Right lung (tissue), 5 donors: ENCODE measurements around the gene ACBD6. TPM values are rescaled to one million over a fixed set of nuclear protein-coding genes. Genes with fewer than 3 reads are reported as not detected.

Experiments used
- DNase-seq, 2 donors: peaks; one replicate each; pipeline ENCODE4 v3.0.0-alpha.2; 2013
- polyA plus RNA-seq, 5 donors: library from polyadenylated mRNA; unstranded; fragments of 120-200 nt; gene quantifications; one replicate each; pipeline versions ENCODE4 v1.2.1 to v1.2.3, GENCODE V29; 2013; ENCODE audit warnings: inconsistent platforms in 1 of 5, low replicate concordance in 1 of 5; ENCODE audit not compliant: insufficient read length in 5 of 5, insufficient read depth in 1 of 5

The ACBD6 gene
- polyA plus RNA-seq, 5 donors, result 70.5 to 83.2 (median 81.7) TPM

DNA sequence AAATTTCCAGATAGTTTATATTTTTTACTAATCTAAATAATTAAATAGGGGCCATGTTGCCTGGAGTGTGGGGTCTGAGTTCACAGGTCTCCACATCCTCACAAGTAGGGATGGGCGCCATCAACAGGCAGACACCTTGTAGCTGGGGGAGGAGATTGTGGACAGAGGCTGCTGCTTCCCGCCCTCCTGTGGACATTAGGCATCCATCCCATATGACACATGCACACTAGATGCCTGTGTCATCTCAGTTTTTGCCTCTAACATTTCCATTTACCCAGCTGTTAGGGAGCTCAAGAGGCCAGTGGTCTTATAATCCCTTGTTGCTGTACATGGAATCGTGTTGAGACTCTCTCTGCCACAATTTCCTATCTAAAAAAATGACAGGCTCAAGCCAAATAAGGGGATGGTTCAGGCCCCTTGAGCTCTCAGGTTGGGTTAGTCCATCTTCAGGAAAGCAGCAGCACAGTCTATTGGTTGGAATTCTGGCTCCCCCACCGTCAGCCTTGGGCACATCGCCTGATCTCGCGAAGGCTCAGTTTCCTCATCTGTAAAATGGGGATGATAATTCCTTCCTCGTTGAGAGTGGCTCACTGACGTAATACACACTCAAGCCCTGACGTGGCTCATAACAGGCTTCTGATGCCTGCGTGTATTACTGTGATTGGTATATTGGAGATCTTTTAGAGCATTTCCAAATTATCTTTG is 258.7 kb downstream of the ACBD6 start:
- DNase-seq, result no peak

DNA sequence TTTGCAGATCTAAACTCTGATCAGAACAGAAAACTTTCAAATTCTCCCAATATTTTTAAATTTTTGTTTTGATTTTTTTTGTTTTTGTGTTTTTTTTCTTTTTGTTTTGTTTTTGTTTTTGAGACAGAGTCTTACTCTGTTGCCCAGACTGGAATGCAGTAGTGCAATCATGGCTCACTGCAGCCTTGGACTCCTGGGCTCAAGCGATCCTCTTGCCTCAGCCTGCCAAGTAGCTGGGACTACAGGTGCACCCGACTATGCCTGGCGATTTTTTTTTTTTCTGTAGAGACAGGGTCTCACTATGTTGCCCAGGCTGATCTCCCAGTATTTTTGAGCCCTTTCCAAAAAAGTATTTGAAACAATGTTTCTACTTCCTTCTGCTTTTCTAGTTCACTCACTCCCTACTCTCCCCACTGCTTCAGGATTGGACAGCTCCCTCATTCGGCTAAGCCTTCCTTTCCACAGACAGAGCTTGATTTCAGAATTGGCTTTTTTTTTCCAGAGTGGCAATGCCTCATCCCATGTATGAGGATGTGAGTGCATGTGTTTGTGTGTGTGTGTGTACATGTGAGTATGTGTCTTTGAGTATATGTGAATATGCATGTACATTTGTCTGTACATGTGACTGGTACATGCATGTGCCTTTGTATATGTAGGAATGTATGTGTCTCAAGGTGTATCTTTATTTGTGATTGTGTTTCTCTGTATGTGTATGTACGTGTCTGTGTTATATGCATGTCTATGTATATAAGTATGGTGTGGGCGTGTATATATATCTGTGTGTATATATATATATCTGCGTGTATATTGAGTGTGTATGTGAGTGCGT is 260.4 kb downstream of the ACBD6 start:
- no peak for DNase-seq

DNA sequence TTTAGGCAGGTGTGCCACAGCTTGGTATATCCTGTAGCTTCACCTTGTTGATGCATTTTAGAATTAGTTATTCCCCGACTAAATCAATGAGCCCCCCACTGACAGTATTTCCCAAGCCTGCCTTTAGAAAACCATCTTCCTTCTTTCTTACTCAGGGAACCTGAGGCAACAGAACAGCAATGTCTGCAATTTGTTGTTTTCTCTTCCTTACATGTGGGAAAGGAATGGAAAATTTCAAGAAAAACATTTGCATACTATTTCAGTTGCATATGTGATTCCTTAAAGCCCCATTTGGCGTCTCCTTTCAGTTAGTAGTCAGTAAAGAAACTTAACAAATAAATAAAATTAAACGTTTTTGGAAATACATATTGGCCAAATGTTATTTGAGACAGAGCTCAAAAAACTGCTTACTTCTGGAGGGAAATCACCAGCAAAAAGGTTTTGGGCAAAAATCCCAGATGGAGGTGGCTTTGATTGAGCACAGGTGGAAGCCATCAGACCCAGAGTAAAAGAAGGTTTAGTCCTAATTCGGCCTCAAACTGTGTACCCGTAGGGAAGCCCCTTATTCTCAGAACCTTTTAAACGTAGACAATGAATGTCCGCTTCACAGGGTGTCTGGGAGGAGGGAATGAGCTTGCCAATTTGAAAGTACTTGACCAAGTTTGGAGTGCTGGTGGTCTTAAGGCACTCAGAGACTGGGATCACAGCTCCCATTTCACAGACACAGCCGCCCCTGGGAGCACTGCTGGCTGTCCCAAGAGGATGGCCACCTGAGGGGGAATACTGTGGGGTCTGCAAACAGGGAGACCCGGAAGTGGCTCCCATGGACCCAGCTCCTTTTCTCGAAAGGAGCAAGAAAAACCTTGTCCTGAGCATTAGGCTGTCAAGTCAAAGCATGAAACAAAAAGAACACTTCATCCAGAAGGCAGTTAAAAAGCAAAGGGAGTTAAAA is 263.0 kb downstream of the ACBD6 start:
- DNase-seq, result no peak

DNA sequence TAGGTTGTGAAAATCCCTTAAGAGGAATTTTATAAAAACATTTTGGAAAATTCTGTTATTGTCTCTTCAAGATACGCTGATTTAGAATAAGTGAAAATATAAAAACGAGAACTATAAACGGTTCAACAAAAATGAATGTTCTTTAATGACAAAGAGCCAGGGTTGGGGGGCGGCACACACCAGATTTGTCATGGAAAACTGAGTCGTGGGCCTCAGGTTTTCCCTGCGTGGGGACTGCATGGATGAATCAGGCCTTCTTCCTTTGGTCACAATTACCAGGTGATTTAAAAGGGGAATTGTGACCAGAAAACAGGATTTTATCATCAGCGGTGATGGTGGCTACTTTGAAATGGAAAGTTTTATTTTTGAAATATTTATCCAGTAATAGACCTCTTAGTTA is 263.7 kb downstream of the ACBD6 start:
- DNase-seq, result no peak

Other genes starting within 250 kb of the ACBD6 start
- not detected for gene OVAAL, start 56.4 kb upstream of the ACBD6 start, polyA plus RNA-seq
- 10 to 100 TPM; 18.8 to 32.2 (median 28.6) TPM for gene XPR1, start 129.4 kb upstream of the ACBD6 start, polyA plus RNA-seq